ENCODE results near the gene UBE2O.
A peak's percentile ranks its signal among the peaks of the same experiment; 100 is the strongest.
"Not testable (repeated sequence)": the region's sequence is repeated elsewhere in the genome, so short reads cannot be mapped to it uniquely, and the experiment has no call there.

Gene UBE2O

DNA sequence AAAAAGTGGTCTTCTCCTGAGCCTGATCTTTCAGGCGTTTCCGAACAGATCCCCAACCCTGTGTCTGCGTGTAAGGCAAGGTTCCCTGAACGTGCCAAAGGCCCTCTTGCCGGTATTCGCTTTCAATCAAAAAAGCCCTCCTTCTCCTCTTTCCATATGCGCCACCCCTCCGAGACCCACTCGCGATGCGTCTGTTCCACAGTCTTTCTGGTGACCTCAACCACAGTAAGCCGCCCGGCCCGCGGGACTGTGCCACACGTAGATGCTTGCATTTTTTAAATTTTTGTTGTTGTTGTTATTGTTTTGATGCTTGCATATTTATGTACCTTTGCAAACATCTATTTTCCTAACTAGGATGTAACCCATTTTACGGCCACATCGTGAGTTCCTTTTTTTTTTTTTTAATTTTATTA, 98.6 kb downstream of the UBE2O start:
- Mint-ChIP-seq H3K27ac (ENCODE audit: low read depth) (peak overlapping the region; percentile 88), H3K9me3 (no peaks in the 10 kb centered on the region), H3K4me3 (peak overlapping the region; percentile 83), H3K4me1 (peaks cover 21% of the 10 kb centered on the region), H3K27me3 (no peaks in the 10 kb centered on the region), H3K36me3 (ENCODE audit: insufficient read depth) (peaks cover 9% of the 10 kb centered on the region)
- DNase-seq (ENCODE audit: low spot score in 2 of 2): no peak
- no peak for ATAC-seq (replicated peaks; ENCODE audit: extremely low read depth, poor library complexity, severe bottlenecking)

DNA sequence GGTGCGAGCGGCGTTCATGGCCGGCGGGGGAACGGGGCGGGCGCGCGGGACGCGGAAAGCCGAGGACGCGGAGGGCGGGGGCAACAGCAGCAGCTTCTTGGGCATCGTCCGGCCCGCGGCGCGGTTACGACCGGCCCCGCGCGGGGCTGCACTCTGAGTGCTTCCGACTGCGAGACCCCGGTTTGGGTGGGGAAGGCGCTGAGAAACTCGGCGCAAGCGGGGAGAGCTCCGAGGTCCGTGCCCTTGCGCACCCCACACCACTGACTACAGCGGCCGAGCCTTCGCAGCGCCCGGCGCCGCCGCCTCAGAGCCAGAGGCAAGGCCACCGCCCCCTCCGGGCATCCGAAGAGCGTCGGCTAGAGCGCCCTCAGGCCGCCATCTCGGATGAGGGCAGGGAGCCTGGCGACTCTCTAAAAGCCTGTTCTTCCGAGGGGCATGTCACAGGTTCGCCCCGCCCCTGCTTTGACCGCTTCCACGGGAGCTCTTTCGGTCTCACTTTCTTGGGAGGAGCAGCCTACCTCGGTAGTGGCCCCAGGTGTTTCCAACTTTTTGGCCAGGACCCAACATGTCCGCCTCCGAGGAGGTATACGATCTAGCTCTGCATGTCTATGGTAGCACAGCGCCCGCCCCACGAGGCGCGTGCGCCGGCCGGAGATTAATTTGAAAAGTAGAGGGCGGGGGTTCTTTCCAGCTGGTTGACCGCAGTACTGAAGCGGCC, 99.2 kb downstream of the UBE2O start, which contains the start of gene PRPSAP1:
PRPSAP1 (minus strand) TSS at position 318 of the 718 bp plus-strand sequence; CDS start at position 105, 213 bp downstream.
- peak; percentile 94 for ATAC-seq (replicated peaks; ENCODE audit: extremely low read depth, poor library complexity, severe bottlenecking)
- peaks cover 21% of the 10 kb centered on the region for H3K4me1 Mint-ChIP-seq
- peak within 1 kb of the TSS; percentile 88 for H3K27ac Mint-ChIP-seq (ENCODE audit: low read depth)
- H3K36me3 Mint-ChIP-seq (ENCODE audit: insufficient read depth): peaks cover 9% of the 10 kb centered on the region
- no peaks in the 10 kb centered on the region for H3K27me3 Mint-ChIP-seq
- no peaks in the 10 kb centered on the region for H3K9me3 Mint-ChIP-seq
- peak; percentile 67 to 77 for DNase-seq (ENCODE audit: low spot score in 2 of 2)
- H3K4me3 Mint-ChIP-seq: peak within 1 kb of the TSS; percentile 83

DNA sequence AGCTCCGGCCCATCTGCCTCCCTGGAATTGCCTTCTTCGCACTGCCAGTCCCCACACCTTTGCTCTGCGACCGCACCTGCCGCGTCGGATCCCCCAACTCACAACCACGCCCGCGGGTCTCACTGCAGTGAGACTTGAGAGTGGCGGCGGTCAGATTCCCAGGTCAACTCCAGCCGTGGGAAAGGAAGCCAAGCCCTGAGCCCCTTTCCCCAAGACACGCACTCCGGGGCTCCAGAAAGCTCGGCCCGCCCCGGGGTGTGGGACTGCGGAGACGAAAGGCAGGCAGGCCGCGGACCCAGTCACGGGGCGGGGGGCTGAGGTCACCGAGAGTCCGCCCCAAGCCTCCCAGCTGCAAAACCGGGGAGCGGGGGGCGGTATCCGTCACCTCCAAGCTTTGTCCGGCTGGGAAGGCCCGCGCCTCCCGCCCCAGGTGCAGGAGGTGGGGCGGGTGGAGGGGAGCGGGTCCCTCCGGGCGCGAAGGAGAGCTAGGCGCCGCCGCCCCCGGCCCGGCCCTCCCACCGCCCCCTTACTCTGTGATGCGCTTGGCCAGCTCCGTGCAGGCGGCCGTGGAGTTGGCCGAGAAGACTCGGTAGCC, 99.9 kb downstream of the UBE2O start:
- Mint-ChIP-seq H3K27ac (ENCODE audit: low read depth) (peak overlapping the region; percentile 41), H3K36me3 (ENCODE audit: insufficient read depth) (peaks cover 9% of the 10 kb centered on the region), H3K4me3 (peak overlapping the region; percentile 83), H3K27me3 (no peaks in the 10 kb centered on the region), H3K4me1 (peaks cover 21% of the 10 kb centered on the region), H3K9me3 (no peaks in the 10 kb centered on the region)
- DNase-seq (ENCODE audit: low spot score in 2 of 2) (no peak), ATAC-seq (replicated peaks; ENCODE audit: extremely low read depth, poor library complexity, severe bottlenecking) (peak; percentile 7)

DNA sequence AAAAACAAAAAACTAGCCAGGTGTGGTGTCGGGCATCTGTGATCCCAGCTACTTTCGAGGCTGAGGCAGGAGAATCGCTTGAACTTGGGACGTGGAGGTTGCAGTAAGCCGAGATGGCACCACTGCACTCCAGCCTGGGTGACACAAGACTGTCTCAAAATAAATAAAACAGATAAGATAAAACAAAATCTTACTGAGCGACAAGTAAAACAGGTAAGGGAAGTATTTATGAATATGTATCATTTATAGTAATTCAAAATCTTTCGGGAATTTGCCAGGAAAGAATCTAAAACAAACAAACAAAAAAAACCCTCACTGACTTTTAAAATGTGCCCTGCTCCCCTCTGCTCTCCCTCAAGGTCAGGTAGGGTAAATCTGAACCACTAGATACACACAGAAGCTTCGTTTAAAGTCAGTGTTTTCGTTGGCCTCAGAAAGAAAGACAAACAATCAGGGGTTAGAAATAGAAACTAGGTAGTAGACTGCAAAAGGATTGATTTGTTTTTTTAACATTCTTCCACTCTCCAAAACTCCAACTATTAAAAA, 101.4 kb downstream of the UBE2O start:
- peaks cover 18% of the 10 kb centered on the region for H3K36me3 Mint-ChIP-seq (ENCODE audit: insufficient read depth)
- H3K27ac Mint-ChIP-seq (ENCODE audit: low read depth): no peak overlapping the region
- no peaks in the 10 kb centered on the region for H3K27me3 Mint-ChIP-seq
- no peaks in the 10 kb centered on the region for H3K9me3 Mint-ChIP-seq
- peaks cover 21% of the 10 kb centered on the region for H3K4me1 Mint-ChIP-seq
- ATAC-seq (replicated peaks; ENCODE audit: extremely low read depth, poor library complexity, severe bottlenecking) (no peak), DNase-seq (ENCODE audit: low spot score in 2 of 2) (no peak)
- peak overlapping the region; percentile 83 for H3K4me3 Mint-ChIP-seq

DNA sequence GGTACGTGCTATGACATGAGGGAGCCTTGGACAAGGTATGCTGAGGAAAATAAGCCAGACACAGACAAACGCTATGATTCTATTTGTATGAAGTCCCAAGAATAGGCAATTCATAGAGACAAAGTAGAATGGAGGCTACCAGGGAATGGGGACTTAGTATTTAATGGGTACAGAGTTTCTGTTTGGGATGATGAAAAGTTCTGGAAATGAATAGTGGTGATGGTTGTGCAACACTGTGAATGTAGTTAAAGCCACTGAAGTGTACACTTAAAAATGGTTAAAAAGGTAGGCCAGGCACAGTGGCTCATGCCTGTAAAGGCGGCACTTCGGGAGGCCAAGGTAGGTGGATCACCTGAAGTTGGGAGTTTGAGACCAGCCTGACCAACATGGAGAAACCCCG, 102.5 kb downstream of the UBE2O start:
- H3K36me3 Mint-ChIP-seq (ENCODE audit: insufficient read depth): peaks cover 28% of the 10 kb centered on the region
- H3K4me3 Mint-ChIP-seq: no peak overlapping the region
- H3K27me3 Mint-ChIP-seq: no peaks in the 10 kb centered on the region
- peaks cover 26% of the 10 kb centered on the region for H3K4me1 Mint-ChIP-seq
- DNase-seq (ENCODE audit: low spot score in 2 of 2) (no peak), ATAC-seq (replicated peaks; ENCODE audit: extremely low read depth, poor library complexity, severe bottlenecking) (no peak)
- H3K27ac Mint-ChIP-seq (ENCODE audit: low read depth): no peak overlapping the region
- no peaks in the 10 kb centered on the region for H3K9me3 Mint-ChIP-seq

DNA sequence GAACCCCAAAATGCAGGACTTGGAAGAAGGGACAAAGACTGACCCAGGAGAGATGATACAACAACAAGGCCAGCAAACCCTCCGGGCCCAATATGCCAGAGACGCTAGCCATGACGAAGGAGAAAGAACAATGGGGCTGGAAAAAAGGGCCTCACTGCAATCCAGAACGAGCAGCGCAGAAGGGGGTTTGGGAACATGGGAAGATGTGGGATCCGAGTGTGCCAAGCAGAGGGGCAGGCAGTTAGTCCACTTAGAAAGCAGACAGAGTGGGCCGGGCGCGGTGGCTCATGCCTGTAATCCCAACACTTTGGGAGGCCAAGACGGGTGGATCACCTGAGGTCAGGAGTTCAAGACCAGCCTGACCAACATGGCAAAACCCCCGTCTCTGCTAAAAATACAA, 106.0 kb downstream of the UBE2O start:
- DNase-seq (ENCODE audit: low spot score in 2 of 2); H3K9me3 Mint-ChIP-seq; H3K27me3 Mint-ChIP-seq; H3K4me3 Mint-ChIP-seq; H3K27ac Mint-ChIP-seq (ENCODE audit: low read depth); ATAC-seq (replicated peaks; ENCODE audit: extremely low read depth, poor library complexity, severe bottlenecking): not testable (repeated sequence)
- peaks cover 43% of the 10 kb centered on the region for H3K36me3 Mint-ChIP-seq (ENCODE audit: insufficient read depth)
- peaks cover 10% of the 10 kb centered on the region for H3K4me1 Mint-ChIP-seq

DNA sequence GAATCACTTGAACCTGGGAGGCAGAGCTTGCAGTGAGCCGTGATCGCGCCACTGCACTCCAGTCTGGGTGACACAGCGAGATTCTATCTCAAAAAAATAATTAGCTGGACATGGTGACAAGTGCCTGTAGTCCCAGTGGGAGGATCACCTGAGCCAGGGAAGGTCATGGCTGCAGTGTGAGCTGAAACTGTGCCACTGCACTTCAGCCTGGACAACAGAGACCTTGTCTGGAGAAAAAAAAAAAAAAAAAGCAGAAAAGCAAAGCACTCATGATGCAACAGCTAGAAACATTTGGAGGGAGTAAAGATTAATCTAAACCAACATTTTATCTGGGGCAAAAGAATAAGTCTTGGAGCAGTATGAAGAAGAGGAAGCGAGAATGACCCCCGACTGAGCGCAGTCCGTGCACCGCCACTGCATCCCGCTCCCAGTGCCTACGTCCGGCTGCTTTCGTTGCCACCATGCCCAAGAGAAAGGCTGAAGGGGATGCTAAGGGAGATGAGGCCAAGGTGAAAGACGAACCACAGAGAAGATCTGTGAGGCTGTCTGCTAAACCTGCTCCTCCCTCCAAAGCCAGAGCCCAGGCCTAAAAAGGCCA, 107.5 kb downstream of the UBE2O start:
- Mint-ChIP-seq H3K4me1 (peaks cover 6% of the 10 kb centered on the region), H3K27me3 (no peaks in the 10 kb centered on the region), H3K4me3 (no peak overlapping the region), H3K36me3 (ENCODE audit: insufficient read depth) (peaks cover 42% of the 10 kb centered on the region), H3K9me3 (no peaks in the 10 kb centered on the region), H3K27ac (ENCODE audit: low read depth) (no peak overlapping the region)
- no peak for ATAC-seq (replicated peaks; ENCODE audit: extremely low read depth, poor library complexity, severe bottlenecking)
- no peak for DNase-seq (ENCODE audit: low spot score in 2 of 2)

DNA sequence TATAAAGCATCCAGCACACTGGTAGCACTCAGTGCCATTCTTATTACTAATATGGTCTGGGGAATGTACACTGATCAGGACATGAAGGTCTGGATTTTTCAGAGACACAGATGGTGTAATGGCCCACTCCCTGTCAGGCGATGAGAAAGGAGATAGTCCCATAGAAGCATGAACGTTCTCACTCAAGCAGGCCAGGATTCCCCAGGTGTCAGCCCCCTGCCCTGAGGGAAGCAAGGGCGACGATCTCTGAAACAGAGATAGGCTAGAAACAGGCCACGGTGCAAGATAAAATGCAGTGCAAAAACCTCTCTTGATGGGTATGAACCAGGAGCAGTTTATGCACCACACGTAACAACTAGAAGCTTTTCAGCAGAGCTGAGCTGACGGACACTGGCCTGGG, 109.8 kb downstream of the UBE2O start:
- Mint-ChIP-seq H3K4me3 (no peak overlapping the region), H3K27ac (ENCODE audit: low read depth) (no peak overlapping the region), H3K36me3 (ENCODE audit: insufficient read depth) (peaks cover 43% of the 10 kb centered on the region), H3K9me3 (no peaks in the 10 kb centered on the region), H3K4me1 (peaks cover 11% of the 10 kb centered on the region), H3K27me3 (no peaks in the 10 kb centered on the region)
- ATAC-seq (replicated peaks; ENCODE audit: extremely low read depth, poor library complexity, severe bottlenecking) (no peak), DNase-seq (ENCODE audit: low spot score in 2 of 2) (no peak)

DNA sequence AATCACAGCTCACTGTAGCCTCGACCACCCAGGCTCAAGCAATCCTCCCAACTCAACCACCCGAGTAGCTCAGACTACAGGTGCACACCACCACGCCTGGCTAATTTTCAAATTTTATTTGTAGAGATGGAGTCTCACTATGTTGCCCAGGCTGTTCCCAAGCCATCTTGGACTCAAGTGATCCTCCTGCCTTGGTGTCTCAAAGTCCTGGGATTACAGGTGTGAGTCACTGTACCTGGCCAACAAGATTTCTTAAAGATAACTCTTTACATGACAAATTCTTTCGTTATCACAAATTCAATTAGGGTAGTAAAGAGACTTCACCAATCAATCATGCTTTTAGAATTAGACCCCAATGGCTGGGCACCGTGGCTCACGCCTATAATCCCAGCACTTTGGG, 111.7 kb downstream of the UBE2O start:
- peaks cover 11% of the 10 kb centered on the region for H3K4me1 Mint-ChIP-seq
- H3K27me3 Mint-ChIP-seq: no peaks in the 10 kb centered on the region
- peaks cover 30% of the 10 kb centered on the region for H3K36me3 Mint-ChIP-seq (ENCODE audit: insufficient read depth)
- no peaks in the 10 kb centered on the region for H3K9me3 Mint-ChIP-seq
- no peak for ATAC-seq (replicated peaks; ENCODE audit: extremely low read depth, poor library complexity, severe bottlenecking)
- H3K4me3 Mint-ChIP-seq: no peak overlapping the region
- no peak overlapping the region for H3K27ac Mint-ChIP-seq (ENCODE audit: low read depth)
- DNase-seq (ENCODE audit: low spot score in 2 of 2): no peak
